H9 (cell line): ENCODE data around the gene FYTTD1. TPM values are rescaled to one million over a fixed set of nuclear protein-coding genes. Genes with fewer than 3 reads are reported as not detected.

Experiments used
- DNase-seq: peaks from one replicate; pipeline ENCODE4 v3.0.0-alpha.2; 2017
- H2AFZ ChIP-seq: one replicate; pipeline ENCODE4 v1.6.1; 2013; ENCODE audit warnings: mild to moderate bottlenecking, low read length, control low read depth, moderate library complexity
- H2AK5ac ChIP-seq: 2 replicates; pipeline ENCODE4 v1.6.1; 2013; ENCODE audit warnings: low read length, control low read depth, mixed read lengths; ENCODE audit not compliant: insufficient read length
- H2BK120ac ChIP-seq: one replicate; pipeline ENCODE4 v1.6.1; 2013; ENCODE audit warnings: low read depth, mild to moderate bottlenecking, low read length, control low read depth, inconsistent platforms; ENCODE audit not compliant: poor library complexity, severe bottlenecking
- H2BK12ac ChIP-seq: 2 replicates; pipeline ENCODE4 v1.6.1; 2013; ENCODE audit warnings: low read length, control low read depth, mixed read lengths, low read depth; ENCODE audit not compliant: insufficient read length
- H2BK15ac ChIP-seq: 2 replicates; pipeline ENCODE4 v1.6.1; 2013; ENCODE audit warnings: low read depth, low read length, control low read depth
- H2BK20ac ChIP-seq: one replicate; pipeline ENCODE4 v1.6.1; 2013; ENCODE audit warnings: low read depth, mild to moderate bottlenecking, low read length, control low read depth, inconsistent platforms; ENCODE audit not compliant: poor library complexity, severe bottlenecking
- H2BK5ac ChIP-seq: 2 replicates; pipeline ENCODE4 v1.6.1; 2013; ENCODE audit warnings: low read length, control low read depth, mixed read lengths; ENCODE audit not compliant: insufficient read length
- H3K14ac ChIP-seq: 2 replicates; pipeline ENCODE4 v1.6.1; 2013; ENCODE audit warnings: low read length, control low read depth; ENCODE audit not compliant: insufficient read depth
- H3K18ac ChIP-seq: 2 replicates; pipeline ENCODE4 v1.6.1; 2013; ENCODE audit warnings: low read depth, mild to moderate bottlenecking, mixed read lengths, low read length, control low read depth; ENCODE audit not compliant: insufficient read length
- H3K23ac ChIP-seq: 2 replicates; pipeline ENCODE4 v1.6.1; 2013; ENCODE audit warnings: low read length, control low read depth, mixed read lengths, low read depth; ENCODE audit not compliant: insufficient read length
- H3K23me2 ChIP-seq: 2 replicates; pipeline ENCODE4 v1.6.1; 2013; ENCODE audit warnings: low read depth, mild to moderate bottlenecking, mixed read lengths, low read length, control low read depth; ENCODE audit not compliant: insufficient read length, poor library complexity, severe bottlenecking
- H3K27ac ChIP-seq: 2 replicates; pipeline ENCODE4 v1.5.1; 2013; ENCODE audit warnings: low read length, control low read depth, mixed read lengths, low read depth; ENCODE audit not compliant: insufficient read length
- H3K27me3 ChIP-seq: 2 replicates; pipeline ENCODE4 v1.6.1; 2013; ENCODE audit warnings: low read length, control low read depth, inconsistent platforms; ENCODE audit not compliant: insufficient read depth
- H3K4ac ChIP-seq: 2 replicates; pipeline ENCODE4 v1.6.1; 2013; ENCODE audit warnings: low read depth, mild to moderate bottlenecking, control low read depth, inconsistent platforms, low read length, moderate library complexity
- H3K4me1 ChIP-seq: 2 replicates; pipeline ENCODE4 v1.6.1; 2013; ENCODE audit warnings: low read length, control low read depth, inconsistent platforms; ENCODE audit not compliant: insufficient read depth
- H3K4me2 ChIP-seq: 2 replicates; pipeline ENCODE4 v1.6.1; 2013; ENCODE audit warnings: low read length, control low read depth, mixed read lengths; ENCODE audit not compliant: insufficient read length, insufficient read depth
- H3K56ac ChIP-seq: 2 replicates; pipeline ENCODE4 v1.6.1; 2013; ENCODE audit warnings: low read depth, mild to moderate bottlenecking, mixed read lengths, low read length, control low read depth; ENCODE audit not compliant: insufficient read length
- H3K79me1 ChIP-seq: 2 replicates; pipeline ENCODE4 v1.6.1; 2013; ENCODE audit warnings: low read depth, mild to moderate bottlenecking, moderate library complexity, low read length, control low read depth, inconsistent platforms; ENCODE audit not compliant: insufficient read depth, poor library complexity, severe bottlenecking
- H3K79me2 ChIP-seq: 2 replicates; pipeline ENCODE4 v1.6.1; 2013; ENCODE audit warnings: low read length, control low read depth, inconsistent platforms; ENCODE audit not compliant: insufficient read depth
- H3K9ac ChIP-seq: 2 replicates; pipeline ENCODE4 v1.6.1; 2013; ENCODE audit warnings: low read length, control low read depth, mixed read lengths; ENCODE audit not compliant: insufficient read length; ENCODE audit errors: extremely low read depth
- H3K9me3 ChIP-seq: one replicate; pipeline ENCODE4 v1.6.1; 2013; ENCODE audit warnings: low read depth, low read length, inconsistent platforms; ENCODE audit not compliant: control insufficient read depth
- H3T11ph ChIP-seq: one replicate; pipeline ENCODE4 v1.6.1; 2013; ENCODE audit warnings: mild to moderate bottlenecking, low read length, control low read depth, inconsistent platforms
- H4K20me1 ChIP-seq: one replicate; pipeline ENCODE4 v1.6.1; 2013; ENCODE audit not compliant: control insufficient read depth, insufficient read length, insufficient read depth
- H4K5ac ChIP-seq: 2 replicates; pipeline ENCODE4 v1.6.1; 2013; ENCODE audit warnings: low read depth, mild to moderate bottlenecking, mixed read lengths, low read length, control low read depth; ENCODE audit not compliant: insufficient read length
- H4K8ac ChIP-seq: replicated peaks from 2 replicates; pipeline ENCODE4 v1.6.1; 2013; ENCODE audit warnings: low read length, control low read depth, mixed read lengths, low read depth; ENCODE audit not compliant: insufficient read length
- H4K91ac ChIP-seq: 2 replicates; pipeline ENCODE4 v1.6.1; 2013; ENCODE audit warnings: low read depth, mild to moderate bottlenecking, moderate library complexity, mixed read lengths, low read length, control low read depth; ENCODE audit not compliant: insufficient read length
- H3K27ac Mint-ChIP-seq, 3 experiments: 2 replicates in 2 of 3; 3 replicates in 1 of 3; pipeline ENCODE4 v1.8.0; 2020 to 2021; ENCODE audit warnings: mixed read lengths in 3 of 3, mild to moderate bottlenecking in 1 of 3, moderate library complexity in 1 of 3
- H3K27me3 Mint-ChIP-seq: 2 replicates; pipeline ENCODE4 v1.8.0; 2021; ENCODE audit warnings: low read depth, mild to moderate bottlenecking, moderate library complexity, mixed read lengths
- H3K36me3 Mint-ChIP-seq, 3 experiments: 2 replicates in 2 of 3; 3 replicates in 1 of 3; pipeline ENCODE4 v1.8.0; 2020 to 2021; ENCODE audit warnings: low read depth in 3 of 3, mixed read lengths in 3 of 3; ENCODE audit not compliant: insufficient read depth in 1 of 3
- H3K4me1 Mint-ChIP-seq, 2 experiments: 2 replicates each; pipeline ENCODE4 v1.8.0; 2020; ENCODE audit warnings: mixed read lengths in 2 of 2
- H3K4me3 Mint-ChIP-seq, 2 experiments: 2 replicates in 1 of 2; 3 replicates in 1 of 2; pipeline ENCODE4 v1.8.0; 2020 to 2021; ENCODE audit warnings: mild to moderate bottlenecking in 2 of 2, mixed read lengths in 2 of 2, moderate library complexity in 1 of 2
- H3K9me3 Mint-ChIP-seq, 2 experiments: 2 replicates in 1 of 2; 3 replicates in 1 of 2; pipeline ENCODE4 v1.8.0; 2020; ENCODE audit warnings: mild to moderate bottlenecking in 2 of 2, mixed read lengths in 2 of 2, moderate library complexity in 1 of 2
- CTCF ChIP-seq: fragments of 200-600 bp; sonication (generic); conservative IDR thresholded peaks from 3 replicates; pipeline ENCODE4 v1.8.0; 2021; ENCODE audit warnings: antibody characterized with exemption, mild to moderate bottlenecking
- WGBS: extraction: QIAGEN DNeasy Blood & Tissue Kit; methylation state at CpG from one replicate; pipeline ENCODE4 v1.1.7; 2013; ENCODE audit warnings: missing lambda C conversion rate, low lambda C conversion rate, mixed read lengths; ENCODE audit not compliant: insufficient read length; ENCODE audit errors: extremely low coverage; 5-methylcytosine and 5-hydroxymethylcytosine counted together
- total RNA-seq: library from RNA; stranded (reverse); gene quantifications from 2 replicates; pipeline ENCODE4 v1.2.1, GENCODE V29; 2021

The FYTTD1 gene
- total RNA-seq, 1 experiment from 2014 or later: 19.4 TPM

GRCh38 chr3:197733042-197733441 is 16.6 kb upstream of the FYTTD1 start:
- Histone ChIP-seq H3K4ac (no peak overlapping the region), H3T11ph (no peak overlapping the region), H2BK15ac (no peak overlapping the region), H2BK20ac (no peak overlapping the region), H2AFZ (no peak overlapping the region), H3K14ac (no peak overlapping the region), H3K79me2 (no peaks in the 10 kb centered on the region), H3K4me2 (no peak overlapping the region), H4K20me1 (peaks cover 2% of the 10 kb centered on the region), H3K23ac (no peak overlapping the region), H3K27me3 (no peaks in the 10 kb centered on the region), H3K9ac (no peak overlapping the region), H4K8ac (no peak overlapping the region), H3K79me1 (no peaks in the 10 kb centered on the region), H4K5ac (no peak overlapping the region), H3K23me2 (peaks cover 10% of the 10 kb centered on the region), H4K91ac (no peak overlapping the region), H3K56ac (no peak overlapping the region), H2BK5ac (no peak overlapping the region), H2BK120ac (no peak overlapping the region), H3K18ac (no peak overlapping the region), H3K4me1 (no peaks in the 10 kb centered on the region), H3K9me3 (no peaks in the 10 kb centered on the region), H2BK12ac (no peak overlapping the region), H3K27ac (no peak overlapping the region), H2AK5ac (no peak overlapping the region)
- TF ChIP-seq CTCF: no peak
- WGBS: no CpG with 5 or more reads among the region's 4 CpGs
- Mint-ChIP-seq H3K4me3 (no peak overlapping the region), H3K27me3 (no peaks in the 10 kb centered on the region), H3K4me1 (peaks cover 12 to 19% of the 10 kb centered on the region in 2 experiments), H3K9me3 (peaks cover 3% of the 10 kb centered on the region in 2 experiments; a peak in 4 of 5 replicates), H3K27ac (no peak overlapping the region), H3K36me3 (peaks cover 0 to 10% (median 5%) of the 10 kb centered on the region in 3 experiments; a peak in 3 of 7 replicates)
- DNase-seq: no peak
